NCI-H748 treated with DMSO at 0.1 percent for 48 hours (cell line): ENCODE data around the gene GPR161.
"Not testable (repeated sequence)": the region's sequence is repeated elsewhere in the genome, so short reads cannot be mapped to it uniquely, and the experiment has no call there.

Experiments
- DNase-seq: peaks from one replicate; lab custom pipeline; 2025; lab: John Stamatoyannopoulos, UW

GPR161 gene

GRCh38 chr1:168087696-168088095 is 49.0 kb downstream of the GPR161 start:
- DNase-seq, result no peak

- DNase-seq, result no peak
Measured at GRCh38 chr1:168086438-168086837, 50.3 kb downstream of the GPR161 start.

GRCh38 chr1:168085401-168085872 is 51.3 kb downstream of the GPR161 start:
- DNase-seq, result no peak

GRCh38 chr1:168084396-168085231 is 52.1 kb downstream of the GPR161 start:
- DNase-seq, result no peak

GRCh38 chr1:168083456-168084325 is 53.0 kb downstream of the GPR161 start:
- no peak for DNase-seq

- peak; percentile 50 for DNase-seq
Measured at GRCh38 chr1:168082008-168082876, 54.5 kb downstream of the GPR161 start.

- DNase-seq, result no peak
Measured at GRCh38 chr1:168081373-168082007, 55.2 kb downstream of the GPR161 start.

- no peak for DNase-seq
Measured at GRCh38 chr1:168079761-168080160, 57.0 kb downstream of the GPR161 start.

GRCh38 chr1:168069384-168069783 is 67.3 kb downstream of the GPR161 start:
- no peak for DNase-seq

- DNase-seq, result no peak
Measured at GRCh38 chr1:168065506-168065905, 71.2 kb downstream of the GPR161 start.

- no peak for DNase-seq
Measured at GRCh38 chr1:168064216-168064615, 72.5 kb downstream of the GPR161 start.

GRCh38 chr1:168057921-168058320 is 78.8 kb downstream of the GPR161 start:
- DNase-seq, result no peak

- no peak for DNase-seq
Measured at GRCh38 chr1:168057355-168057754, 79.4 kb downstream of the GPR161 start.

- DNase-seq, result not testable (repeated sequence)
Measured at GRCh38 chr1:168056152-168056551, 80.6 kb downstream of the GPR161 start.

- DNase-seq, result no peak
Measured at GRCh38 chr1:168054117-168054516, 82.6 kb downstream of the GPR161 start.

GRCh38 chr1:168053681-168054080 is 83.0 kb downstream of the GPR161 start:
- DNase-seq, result no peak

GRCh38 chr1:168050880-168051279 is 85.8 kb downstream of the GPR161 start:
- DNase-seq, result no peak

GRCh38 chr1:168050307-168050706 is 86.4 kb downstream of the GPR161 start:
- DNase-seq, result no peak

- no peak for DNase-seq
Measured at GRCh38 chr1:168045311-168045710, 91.4 kb downstream of the GPR161 start.

- DNase-seq, result no peak
Measured at GRCh38 chr1:168042362-168042761, 94.4 kb downstream of the GPR161 start.

GRCh38 chr1:168035345-168035744 is 101.4 kb downstream of the GPR161 start:
- DNase-seq, result no peak
